Endothelial cell of umbilical vein (primary cell): Measurements from ENCODE around the gene FBXO11. TPM values are rescaled to one million over a fixed set of nuclear protein-coding genes. Genes with fewer than 3 reads are reported as not detected.

ENCODE experiments used
- BruUV-seq: library from RNA; stranded (reverse); fragments of 400-500 nt; replicated peaks from 2 replicates; lab custom pipeline; 2021; lab: Mats Ljungman, UMichigan
- CTCF ChIA-PET: fragments of 300-600, 350-600 bp; sonication (Branson Sonifier 250); formaldehyde crosslinking; loops from one replicate; lab custom pipeline; 2021; ENCODE audit warnings: antibody characterized with exemption, inconsistent platforms; lab: Charles Lee
- POLR2A ChIA-PET: fragments of 300-600, 350-600 bp; sonication (Branson Sonifier 250); formaldehyde crosslinking; loops from one replicate; lab custom pipeline; 2021; ENCODE audit warnings: antibody characterized with exemption, inconsistent platforms; lab: Charles Lee
- DNase-seq: peaks from one replicate; pipeline ENCODE4 v3.0.0-alpha.2; 2011; ENCODE audit warnings: low read depth, low spot score
- FAIRE-seq: peaks from 2 replicates; lab custom pipeline; 2011; peaks lifted over from hg19 to GRCh38; lab: Jason Lieb, UNC
- H2AFZ ChIP-seq: 2 replicates; pipeline ENCODE4 v1.6.0; 2012; ENCODE audit warnings: low read depth, low read length, control low read depth, inconsistent platforms
- H3K27ac ChIP-seq: 2 replicates; pipeline ENCODE4 v1.5.1; 2011; ENCODE audit warnings: low read depth, mild to moderate bottlenecking, control low read depth, low read length, moderate library complexity; ENCODE audit not compliant: insufficient read depth
- H3K27me3 ChIP-seq, 2 experiments: 2 replicates each; pipeline versions ENCODE4 v1.6.0 to v1.6.1; 2011; ENCODE audit warnings: low read length in 2 of 2, mixed read lengths in 1 of 2; ENCODE audit not compliant: control insufficient read depth in 2 of 2, insufficient read depth in 2 of 2
- H3K36me3 ChIP-seq, 2 experiments: 2 replicates in 1 of 2; 3 replicates in 1 of 2; pipeline ENCODE4 v1.5.1; 2011; ENCODE audit warnings: low read length in 2 of 2, mild to moderate bottlenecking in 1 of 2, moderate library complexity in 1 of 2; ENCODE audit not compliant: control insufficient read depth in 2 of 2, insufficient read depth in 2 of 2; ENCODE audit errors: extremely low read depth in 1 of 2
- H3K4me1 ChIP-seq: 3 replicates; pipeline ENCODE4 v1.5.1; 2011; ENCODE audit warnings: mild to moderate bottlenecking, low read length; ENCODE audit not compliant: control insufficient read depth, insufficient read depth; ENCODE audit errors: extremely low read depth
- H3K4me2 ChIP-seq: 2 replicates; pipeline ENCODE4 v1.6.1; 2011; ENCODE audit warnings: low read length, control low read depth, mixed read lengths; ENCODE audit not compliant: insufficient read depth
- H3K4me3 ChIP-seq, 3 experiments: fragments of 200-600 bp in 1 of 3; sonication (generic), shearing (Covaris generic) in 1 of 3; replicated peaks in 1 of 3; 2 replicates each; pipeline ENCODE4 v1.5.1; 2011 to 2016; ENCODE audit warnings: control low read depth in 3 of 3, low read length in 3 of 3, mild to moderate bottlenecking in 2 of 3, inconsistent platforms in 1 of 3, low read depth in 1 of 3, moderate library complexity in 1 of 3; ENCODE audit not compliant: insufficient read depth in 1 of 3
- H3K79me2 ChIP-seq: 2 replicates; pipeline ENCODE4 v1.6.0; 2012; ENCODE audit warnings: low read length, inconsistent platforms; ENCODE audit not compliant: control insufficient read depth, insufficient read depth
- H3K9ac ChIP-seq: replicated peaks from 2 replicates; pipeline ENCODE3; 2011; ENCODE audit warnings: low read length, control low read depth; ENCODE audit not compliant: insufficient read depth; ENCODE audit errors: extremely low read depth
- H3K9me1 ChIP-seq: replicated peaks from 3 replicates; pipeline ENCODE4 v1.6.0; 2011; ENCODE audit warnings: mild to moderate bottlenecking, low read length; ENCODE audit not compliant: control insufficient read depth, insufficient read depth; ENCODE audit errors: extremely low read depth
- H3K9me3 ChIP-seq: replicated peaks from 2 replicates; pipeline ENCODE4 v1.5.1; 2012; ENCODE audit warnings: low read length, inconsistent platforms; ENCODE audit not compliant: control insufficient read depth, insufficient read depth
- H4K20me1 ChIP-seq: replicated peaks from 2 replicates; pipeline ENCODE3; 2011; ENCODE audit warnings: mild to moderate bottlenecking, low read length; ENCODE audit not compliant: control insufficient read depth, insufficient read depth; ENCODE audit errors: extremely low read depth
- EZH2 ChIP-seq: IDR thresholded peaks from 2 replicates; pipeline ENCODE4 v1.6.1; 2012; ENCODE audit warnings: borderline replicate concordance, low read depth, mild to moderate bottlenecking, moderate library complexity, low read length, inconsistent platforms; ENCODE audit not compliant: severe bottlenecking
- FOS ChIP-seq: IDR thresholded peaks from 2 replicates; pipeline ENCODE4 v1.6.1; 2011; ENCODE audit warnings: mild to moderate bottlenecking, low read length, moderate library complexity, borderline replicate concordance; ENCODE audit not compliant: insufficient read depth
- GATA2 ChIP-seq: IDR thresholded peaks from 2 replicates; pipeline ENCODE4 v1.7.0; 2011; ENCODE audit warnings: low read depth, mild to moderate bottlenecking, moderate library complexity, mixed read lengths, low read length; ENCODE audit not compliant: insufficient read length, insufficient read depth
- JUN ChIP-seq: IDR thresholded peaks from 2 replicates; pipeline ENCODE4 v1.6.1; 2011; ENCODE audit warnings: borderline replicate concordance, low read depth; ENCODE audit not compliant: insufficient read length, insufficient read depth
- MYC ChIP-seq: IDR thresholded peaks from one replicate; pipeline ENCODE4 v1.6.1; 2011; ENCODE audit warnings: mild to moderate bottlenecking, low read depth, low read length
- POLR2A ChIP-seq: IDR thresholded peaks from 2 replicates; pipeline ENCODE4 v1.6.1; 2012; ENCODE audit warnings: low read depth, mild to moderate bottlenecking, control low read depth, low read length
- POLR2AphosphoS5 ChIP-seq: IDR thresholded peaks from 2 replicates; pipeline ENCODE4 v1.6.1; 2012; ENCODE audit warnings: low read depth, mild to moderate bottlenecking, control low read depth, low read length, moderate library complexity; ENCODE audit not compliant: insufficient read depth
- dilution Hi-C: fragments of 300-500 bp; cut with MboI; formaldehyde crosslinking; loops from one replicate; pipeline ENCODE4 v1.15.0; 2019; ENCODE audit warnings: low sequenced_read_pairs; ENCODE audit not compliant: extremely low pct_ligation_motif_present
- intact Hi-C: fragments of 100-400 bp; cut with micrococcal nuclease; formaldehyde crosslinking; loops from one replicate; pipeline ENCODE4 v1.10.0; 2022
- polyA plus RNA-seq, 4 experiments: library from polyadenylated mRNA; depleted of rRNA in 3 of 4; stranded (reverse) in 3 of 4; unstranded in 1 of 4; fragments of >200 nt; gene quantifications; 2 replicates each; pipeline versions ENCODE4 v1.2.1 to v1.2.3, GENCODE V29; 2011 to 2012; ENCODE audit warnings: missing spikeins in 1 of 4
- total RNA-seq: library from RNA; stranded (reverse); gene quantifications from 2 replicates; pipeline ENCODE4 v1.2.3, GENCODE V29; 2021
- TF ChIP-seq, protein P1 (sequence below): IDR thresholded peaks from 2 replicates; pipeline ENCODE4 v1.6.1; 2011; ENCODE audit not compliant: insufficient read depth, insufficient read length
- TF ChIP-seq, protein P2 (sequence below), 2 donors: IDR thresholded peaks; 1 replicate in 1 of 2; 2 replicates in 1 of 2; pipeline ENCODE4 v1.5.1; 2011; ENCODE audit warnings: low read length in 2 of 2, mild to moderate bottlenecking in 2 of 2, moderate library complexity in 2 of 2, control low read depth in 1 of 2, inconsistent platforms in 1 of 2, low read depth in 1 of 2; ENCODE audit not compliant: insufficient read depth in 1 of 2; ENCODE audit errors: extremely low read depth in 1 of 2

The FBXO11 gene
- total and polyA plus RNA-seq, 2 donors (not counting 3 experiments of a cell fraction or from before 2014, with no cell fraction given), result 23.4 to 59.6 TPM

DNA sequence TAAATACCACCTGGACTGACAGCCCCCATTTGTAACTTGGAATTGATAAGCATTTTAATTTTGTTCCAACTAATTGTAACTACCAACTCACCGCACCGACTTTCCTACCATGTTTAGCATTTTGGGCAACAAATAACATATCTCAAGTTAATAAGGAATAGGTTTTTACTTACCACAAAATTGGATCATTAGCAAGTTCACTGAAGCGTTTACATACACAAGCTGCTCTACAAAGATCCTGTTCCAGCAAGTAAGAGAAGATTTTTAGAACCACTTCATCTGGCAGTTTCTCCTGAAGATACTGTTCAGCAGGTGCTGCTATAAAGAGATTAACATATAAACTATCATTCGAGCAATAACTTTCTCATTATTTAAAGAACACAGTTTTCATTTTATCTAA is 67.6 kb downstream of the FBXO11 start:
- peaks cover 4 to 30% of the 10 kb centered on the region in 2 experiments for H3K36me3 ChIP-seq
- POLR2A ChIA-PET, result no interaction called here
- CTCF ChIA-PET, result interaction anchor here (1.4 kb wide), 1 partner anchor 11 kb away, joined by 4 read pairs; no protein-coding TSS in a partner anchor
- TF ChIP-seq GATA2, result no peak
- TF ChIP-seq EZH2, result no peak
- TF ChIP-seq POLR2AphosphoS5, result no peak
- no TSS peak for BruUV-seq
- peaks cover 2% of the 10 kb centered on the region for H4K20me1 ChIP-seq
- DNase-seq (no peak), FAIRE-seq (no peak)
- no peak overlapping the region for H3K4me3 ChIP-seq
- no peaks in the 10 kb centered on the region for H3K27me3 ChIP-seq
- no peak overlapping the region for H2AFZ ChIP-seq
- peaks cover 36% of the 10 kb centered on the region for H3K79me2 ChIP-seq
- H3K4me2 ChIP-seq, result no peak overlapping the region
- no peak overlapping the region for H3K9ac ChIP-seq
- H3K27ac ChIP-seq, result no peak overlapping the region
- H3K9me3 ChIP-seq, result no peaks in the 10 kb centered on the region
- dilution Hi-C loops (no loop called here), intact Hi-C loops (no loop called here)
- H3K9me1 ChIP-seq, result no peaks in the 10 kb centered on the region
- H3K4me1 ChIP-seq, result no peaks in the 10 kb centered on the region

DNA sequence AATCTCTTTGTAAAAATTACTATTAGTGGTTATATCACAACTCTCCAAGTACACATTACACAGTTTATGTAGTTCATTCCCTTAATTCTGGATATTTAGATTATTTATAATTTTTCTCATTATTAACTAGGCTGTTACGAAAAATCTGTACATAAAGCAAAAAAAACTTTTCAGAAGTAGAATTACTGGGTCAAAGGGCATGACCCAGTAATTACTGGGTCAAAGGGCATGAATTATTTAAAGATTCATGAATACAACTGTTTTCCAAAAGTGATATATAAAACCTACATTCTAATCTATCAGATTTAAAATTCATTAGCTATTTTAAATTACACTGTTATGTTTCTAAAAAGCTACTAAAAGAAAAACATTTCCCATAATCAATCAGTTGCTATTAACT is 68.0 kb downstream of the FBXO11 start:
- H2AFZ ChIP-seq, result no peak overlapping the region
- no TSS peak for BruUV-seq
- H3K4me2 ChIP-seq, result no peak overlapping the region
- ChIA-PET CTCF (interaction anchor here (1.4 kb wide), 1 partner anchor 11 kb away, joined by 4 read pairs; no protein-coding TSS in a partner anchor), POLR2A (no interaction called here)
- H3K36me3 ChIP-seq, result peaks cover 4 to 30% of the 10 kb centered on the region in 2 experiments
- FAIRE-seq (no peak), DNase-seq (no peak)
- H3K4me1 ChIP-seq, result no peaks in the 10 kb centered on the region
- dilution Hi-C loops (no loop called here), intact Hi-C loops (no loop called here)
- no peak overlapping the region for H3K27ac ChIP-seq
- peaks cover 32% of the 10 kb centered on the region for H3K79me2 ChIP-seq
- H3K4me3 ChIP-seq, result no peak overlapping the region
- TF ChIP-seq MYC (no peak), JUN (no peak), POLR2A (no peak), FOS (no peak), EZH2 (no peak), GATA2 (no peak), POLR2AphosphoS5 (no peak)
- TF ChIP-seq, protein P1, sequence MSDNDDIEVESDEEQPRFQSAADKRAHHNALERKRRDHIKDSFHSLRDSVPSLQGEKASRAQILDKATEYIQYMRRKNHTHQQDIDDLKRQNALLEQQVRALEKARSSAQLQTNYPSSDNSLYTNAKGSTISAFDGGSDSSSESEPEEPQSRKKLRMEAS, result no peak
- TF ChIP-seq, protein P2, sequence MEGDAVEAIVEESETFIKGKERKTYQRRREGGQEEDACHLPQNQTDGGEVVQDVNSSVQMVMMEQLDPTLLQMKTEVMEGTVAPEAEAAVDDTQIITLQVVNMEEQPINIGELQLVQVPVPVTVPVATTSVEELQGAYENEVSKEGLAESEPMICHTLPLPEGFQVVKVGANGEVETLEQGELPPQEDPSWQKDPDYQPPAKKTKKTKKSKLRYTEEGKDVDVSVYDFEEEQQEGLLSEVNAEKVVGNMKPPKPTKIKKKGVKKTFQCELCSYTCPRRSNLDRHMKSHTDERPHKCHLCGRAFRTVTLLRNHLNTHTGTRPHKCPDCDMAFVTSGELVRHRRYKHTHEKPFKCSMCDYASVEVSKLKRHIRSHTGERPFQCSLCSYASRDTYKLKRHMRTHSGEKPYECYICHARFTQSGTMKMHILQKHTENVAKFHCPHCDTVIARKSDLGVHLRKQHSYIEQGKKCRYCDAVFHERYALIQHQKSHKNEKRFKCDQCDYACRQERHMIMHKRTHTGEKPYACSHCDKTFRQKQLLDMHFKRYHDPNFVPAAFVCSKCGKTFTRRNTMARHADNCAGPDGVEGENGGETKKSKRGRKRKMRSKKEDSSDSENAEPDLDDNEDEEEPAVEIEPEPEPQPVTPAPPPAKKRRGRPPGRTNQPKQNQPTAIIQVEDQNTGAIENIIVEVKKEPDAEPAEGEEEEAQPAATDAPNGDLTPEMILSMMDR (IDR thresholded peaks at IDR 0.05; ENCODE audit: extremely low read depth in 1 of 2, insufficient read depth in 1 of 2, low read depth in 1 of 2, low read length in 2 of 2), result no peak
- no peaks in the 10 kb centered on the region for H3K9me1 ChIP-seq
- peaks cover 2% of the 10 kb centered on the region for H4K20me1 ChIP-seq
- no peaks in the 10 kb centered on the region for H3K9me3 ChIP-seq
- H3K27me3 ChIP-seq, result no peaks in the 10 kb centered on the region
- H3K9ac ChIP-seq, result no peak overlapping the region
